MM.1S (cell line): ENCODE results near the gene BGN.

Experiments used
- EZH2 ChIP-seq: fragments of 300-600 bp; sonication (generic); optimal IDR thresholded peaks from 2 replicates; pipeline ENCODE3; 2017; ENCODE audit warnings: low read depth, mild to moderate bottlenecking, antibody characterized with exemption, low read length, mixed read lengths
- EZH2phosphoT487 ChIP-seq: fragments of 300-600 bp; sonication (generic); IDR thresholded peaks from 2 replicates; pipeline ENCODE4 v1.6.1; 2018; ENCODE audit warnings: antibody characterized with exemption, low read length
- TF ChIP-seq, protein P1 (sequence below): fragments of 300-600 bp; sonication (generic); IDR thresholded peaks from 2 replicates; pipeline ENCODE4 v1.5.1; 2016; ENCODE audit warnings: antibody characterized with exemption, low read length, mixed read lengths

DNA sequence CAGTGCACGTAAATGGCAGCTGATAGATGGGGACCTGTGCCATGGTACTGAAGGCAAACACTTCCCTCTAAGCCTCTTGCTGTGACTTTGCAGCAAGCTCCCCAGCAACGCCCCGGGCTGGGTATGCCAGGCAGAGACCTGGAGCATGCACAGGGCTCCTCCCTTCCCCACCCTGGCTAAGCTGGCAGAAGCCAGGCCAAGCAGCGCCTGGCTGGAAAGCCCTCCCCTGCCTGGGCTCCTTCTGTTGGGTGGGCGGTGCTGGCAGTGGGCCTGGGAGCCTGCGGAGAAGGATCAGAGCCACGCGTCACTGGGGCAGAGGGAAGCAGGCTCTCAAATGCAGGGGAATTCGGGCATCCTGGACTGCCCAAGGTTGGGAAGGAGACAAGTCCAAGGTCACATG, 26.3 kb downstream of the BGN start:
- TF ChIP-seq, protein P1, sequence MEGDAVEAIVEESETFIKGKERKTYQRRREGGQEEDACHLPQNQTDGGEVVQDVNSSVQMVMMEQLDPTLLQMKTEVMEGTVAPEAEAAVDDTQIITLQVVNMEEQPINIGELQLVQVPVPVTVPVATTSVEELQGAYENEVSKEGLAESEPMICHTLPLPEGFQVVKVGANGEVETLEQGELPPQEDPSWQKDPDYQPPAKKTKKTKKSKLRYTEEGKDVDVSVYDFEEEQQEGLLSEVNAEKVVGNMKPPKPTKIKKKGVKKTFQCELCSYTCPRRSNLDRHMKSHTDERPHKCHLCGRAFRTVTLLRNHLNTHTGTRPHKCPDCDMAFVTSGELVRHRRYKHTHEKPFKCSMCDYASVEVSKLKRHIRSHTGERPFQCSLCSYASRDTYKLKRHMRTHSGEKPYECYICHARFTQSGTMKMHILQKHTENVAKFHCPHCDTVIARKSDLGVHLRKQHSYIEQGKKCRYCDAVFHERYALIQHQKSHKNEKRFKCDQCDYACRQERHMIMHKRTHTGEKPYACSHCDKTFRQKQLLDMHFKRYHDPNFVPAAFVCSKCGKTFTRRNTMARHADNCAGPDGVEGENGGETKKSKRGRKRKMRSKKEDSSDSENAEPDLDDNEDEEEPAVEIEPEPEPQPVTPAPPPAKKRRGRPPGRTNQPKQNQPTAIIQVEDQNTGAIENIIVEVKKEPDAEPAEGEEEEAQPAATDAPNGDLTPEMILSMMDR, result no peak
- TF ChIP-seq EZH2 (no peak), EZH2phosphoT487 (no peak)
